Middle frontal gyrus (tissue), 1 donor: ENCODE measurements around the gene DPP7.
"Not testable (repeated sequence)": the region's sequence is repeated elsewhere in the genome, so short reads cannot be mapped to it uniquely, and the experiment has no call there.

Experiments
- DNase-seq: peaks from one replicate; pipeline ENCODE4 v3.0.0-alpha.2; 2015; ENCODE audit warnings: low spot score; ENCODE audit errors: extremely low spot score

Gene DPP7

GRCh38 chr9:137071282-137071681 lies 43.3 kb downstream of the DPP7 start:
- no peak for DNase-seq

- peak; percentile 77 for DNase-seq
These were observed 43.6 kb downstream of the DPP7 start for GRCh38 chr9:137070906-137071275.

GRCh38 chr9:137070201-137070905 lies 44.2 kb downstream of the DPP7 start, which contains the start of gene SAPCD2:
Gene SAPCD2, minus strand, starts transcription at chr9:137070557. Its CDS starts 97 bp downstream, at chr9:137070460.
- DNase-seq = peak; percentile 75

GRCh38 chr9:137069508-137070091 lies 44.9 kb downstream of the DPP7 start:
- DNase-seq = no peak

- DNase-seq = no peak
These were observed 45.7 kb downstream of the DPP7 start for GRCh38 chr9:137068539-137069507.

- DNase-seq = peak; percentile 68
These were observed 46.5 kb downstream of the DPP7 start for GRCh38 chr9:137067860-137068538.

GRCh38 chr9:137066096-137066861 lies 48.3 kb downstream of the DPP7 start:
- DNase-seq = no peak

GRCh38 chr9:137065336-137065967 lies 49.1 kb downstream of the DPP7 start:
- no peak for DNase-seq

- no peak for DNase-seq
These were observed 49.7 kb downstream of the DPP7 start for GRCh38 chr9:137064880-137065164.

GRCh38 chr9:137064027-137064879 lies 50.3 kb downstream of the DPP7 start:
- DNase-seq = no peak

GRCh38 chr9:137063311-137064026 lies 51.1 kb downstream of the DPP7 start:
- no peak for DNase-seq

GRCh38 chr9:137062798-137063197 lies 51.7 kb downstream of the DPP7 start:
- DNase-seq = not testable (repeated sequence)

GRCh38 chr9:137062384-137062783 lies 52.1 kb downstream of the DPP7 start:
- no peak for DNase-seq
